GM23248 (cell line): ENCODE data around the gene DHDDS. TPM values are rescaled to one million over a fixed set of nuclear protein-coding genes. Genes with fewer than 3 reads are reported as not detected.

Experiments
- DNase-seq: peaks from one replicate; pipeline ENCODE4 v3.0.0-alpha.2; 2015
- H2AFZ ChIP-seq: fragments of 200-600 bp; sonication (generic); 2 replicates; pipeline ENCODE4 v1.6.1; 2016; ENCODE audit warnings: antibody characterized with exemption
- H3F3A ChIP-seq: fragments of 200-600 bp; sonication (generic); 2 replicates; pipeline ENCODE4 v1.6.1; 2016; ENCODE audit warnings: mild to moderate bottlenecking, antibody characterized with exemption, mixed run types; ENCODE audit not compliant: insufficient read depth
- H3K27ac ChIP-seq: fragments of 200-600 bp; sonication (generic); 2 replicates; pipeline ENCODE4 v1.5.1; 2016; ENCODE audit warnings: mild to moderate bottlenecking
- H3K27me3 ChIP-seq: fragments of 200-600 bp; sonication (generic); replicated peaks from 2 replicates; pipeline ENCODE4 v1.6.1; 2016; ENCODE audit warnings: mild to moderate bottlenecking; ENCODE audit not compliant: insufficient read depth
- H3K36me3 ChIP-seq: fragments of 200-600 bp; sonication (generic); 2 replicates; pipeline ENCODE4 v1.6.1; 2016; ENCODE audit warnings: low read depth, mild to moderate bottlenecking
- H3K4me1 ChIP-seq: fragments of 200-600 bp; sonication (generic); 2 replicates; pipeline ENCODE4 v1.6.1; 2016; ENCODE audit warnings: mild to moderate bottlenecking; ENCODE audit not compliant: insufficient read depth
- H3K4me2 ChIP-seq: fragments of 200-600 bp; sonication (generic); one replicate; pipeline ENCODE4 v1.6.1; 2016; ENCODE audit warnings: mild to moderate bottlenecking; ENCODE audit not compliant: unreplicated experiment
- H3K4me3 ChIP-seq: fragments of 200-600 bp; sonication (generic); 2 replicates; pipeline ENCODE4 v1.5.1; 2016; ENCODE audit warnings: mild to moderate bottlenecking
- H3K79me2 ChIP-seq: fragments of 200-600 bp; sonication (generic); 2 replicates; pipeline ENCODE4 v1.6.1; 2016; ENCODE audit warnings: mild to moderate bottlenecking; ENCODE audit not compliant: insufficient read depth
- H3K9ac ChIP-seq: fragments of 200-600 bp; sonication (generic); 2 replicates; pipeline ENCODE4 v1.6.1; 2016; ENCODE audit warnings: mild to moderate bottlenecking
- H3K9me2 ChIP-seq: fragments of 200-600 bp; sonication (generic); 2 replicates; pipeline ENCODE4 v1.6.1; 2016; ENCODE audit warnings: mixed run types, mild to moderate bottlenecking, moderate library complexity; ENCODE audit not compliant: insufficient read depth
- H3K9me3 ChIP-seq: fragments of 200-600 bp; sonication (generic); one replicate; pipeline ENCODE4 v1.6.1; 2017; ENCODE audit warnings: low read depth
- H4K20me1 ChIP-seq: fragments of 200-600 bp; sonication (generic); 2 replicates; pipeline ENCODE4 v1.6.0; 2016; ENCODE audit not compliant: insufficient read depth
- EZH2 ChIP-seq: fragments of 200-600 bp; sonication (generic); IDR thresholded peaks from 2 replicates; pipeline ENCODE4 v1.6.1; 2018; ENCODE audit warnings: antibody characterized with exemption, mild to moderate bottlenecking; ENCODE audit not compliant: insufficient read depth, poor library complexity, severe bottlenecking
- EZH2phosphoT487 ChIP-seq: fragments of 200-600 bp; sonication (generic); IDR thresholded peaks from 2 replicates; pipeline ENCODE4 v1.6.1; 2018; ENCODE audit warnings: antibody characterized with exemption, moderate library complexity, mild to moderate bottlenecking, low read depth; ENCODE audit not compliant: insufficient read depth
- WGBS, 2 experiments: methylation state at CpG; one replicate each; pipeline ENCODE4 v1.1.6; 2015 to 2017; ENCODE audit warnings: low lambda C conversion rate in 2 of 2, low coverage in 1 of 2; ENCODE audit errors: missing lambda C conversion rate in 2 of 2; 5-methylcytosine and 5-hydroxymethylcytosine counted together
- in situ Hi-C: fragments of 300-500 bp; cut with MboI; formaldehyde crosslinking; loops from 2 replicates; pipeline ENCODE4 v1.15.0; 2020
- polyA plus RNA-seq: library from polyadenylated mRNA; unstranded; fragments of >200 nt; fragmentation: Nextera tagmentation; extraction: Ambion mirVana; gene quantifications from 2 replicates; pipeline ENCODE4 v1.2.1, GENCODE V29; 2016
- total RNA-seq: library from RNA; depleted of rRNA; stranded (reverse); fragments of >200 nt; shearing (Covaris generic); gene quantifications from 2 replicates; pipeline ENCODE4 v1.2.3, GENCODE V29; 2014

Gene DHDDS
- total and polyA plus RNA-seq, 2 experiments from 2014 or later = 46.9 to 50.8 TPM

DNA sequence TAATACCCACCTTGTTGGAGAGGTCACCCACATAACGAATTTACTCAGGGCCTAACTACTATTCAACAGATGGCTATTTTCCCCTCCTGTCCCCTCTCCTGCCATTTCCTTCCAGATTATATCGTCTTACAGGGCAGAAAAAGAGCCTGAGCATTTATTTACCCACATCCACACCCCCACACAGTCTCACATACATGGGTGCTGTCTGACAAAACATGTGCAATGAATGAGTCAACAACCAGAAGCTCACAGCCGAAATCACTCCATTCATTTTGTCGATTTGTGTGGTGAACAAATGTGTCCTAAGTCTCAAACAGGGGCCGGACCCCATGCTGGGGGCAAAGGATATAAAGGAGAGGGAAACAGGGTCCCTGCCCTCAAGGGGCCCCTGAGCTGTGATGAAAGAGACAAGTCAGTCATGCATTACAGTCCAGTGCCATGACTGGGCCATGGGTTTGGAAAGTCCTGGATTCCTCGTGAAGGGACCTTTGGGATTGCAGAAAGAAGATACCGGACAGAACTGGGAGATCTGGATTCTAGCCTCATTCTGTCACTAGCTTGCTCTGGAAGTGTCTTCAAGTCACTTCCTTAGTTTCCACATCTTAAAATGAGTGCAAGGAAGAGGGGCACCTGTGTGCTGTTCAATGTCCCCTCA, 43.2 kb upstream of the DHDDS start:
- H3K9ac ChIP-seq = no peak overlapping the region
- no peaks in the 10 kb centered on the region for H3K9me3 ChIP-seq
- DNase-seq = peak; percentile 54
- no peaks in the 10 kb centered on the region for H4K20me1 ChIP-seq
- H3K9me2 ChIP-seq = no peaks in the 10 kb centered on the region
- H3K4me2 ChIP-seq = no peak overlapping the region
- no peaks in the 10 kb centered on the region for H3K27me3 ChIP-seq
- H3K4me3 ChIP-seq = no peak overlapping the region
- H2AFZ ChIP-seq = no peak overlapping the region
- peaks cover 11% of the 10 kb centered on the region for H3K4me1 ChIP-seq
- H3K27ac ChIP-seq = no peak overlapping the region
- no peaks in the 10 kb centered on the region for H3K36me3 ChIP-seq
- in situ Hi-C loops = no loop called here
- H3F3A ChIP-seq = no peaks in the 10 kb centered on the region
- WGBS, 2 experiments = 72 to 73% methylated on average over 7 of the region's 7 CpGs
- H3K79me2 ChIP-seq = no peaks in the 10 kb centered on the region
- TF ChIP-seq EZH2 = no peak
- no peak for TF ChIP-seq EZH2phosphoT487

DNA sequence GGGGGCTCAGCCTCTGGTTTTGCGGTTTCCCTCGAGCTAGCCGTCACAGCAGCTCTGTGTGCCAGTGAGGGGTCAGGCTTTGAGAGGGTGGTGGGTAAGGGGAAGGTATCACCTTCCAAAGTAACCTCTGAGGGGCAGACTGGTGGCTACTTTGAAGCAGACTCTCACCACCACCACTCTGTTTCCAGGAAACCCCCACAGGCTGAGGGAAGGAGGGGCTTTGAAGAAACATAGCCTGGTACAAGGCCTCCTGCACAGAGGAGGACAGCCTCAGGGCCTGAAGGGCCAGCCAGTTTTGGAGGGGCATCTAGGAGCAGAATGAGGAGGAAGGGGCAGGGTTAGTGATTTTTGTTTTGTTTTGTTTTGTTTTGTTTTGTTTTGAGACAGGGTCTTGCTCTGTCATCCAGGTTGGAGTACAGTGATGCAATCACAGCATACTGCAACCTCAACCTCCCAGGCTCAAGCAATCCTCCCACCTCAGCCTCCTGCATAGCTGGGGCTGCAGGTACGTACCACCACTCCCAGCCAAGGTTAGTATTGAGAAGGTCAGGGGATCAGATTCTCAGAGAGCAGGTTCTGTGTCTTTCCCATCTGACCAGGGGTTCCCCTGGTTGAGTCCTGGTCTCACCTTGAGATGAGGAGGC, 42.4 kb upstream of the DHDDS start:
- no peak overlapping the region for H3K4me2 ChIP-seq
- no peaks in the 10 kb centered on the region for H3K36me3 ChIP-seq
- peaks cover 11% of the 10 kb centered on the region for H3K4me1 ChIP-seq
- no peak overlapping the region for H3K9ac ChIP-seq
- H3K27me3 ChIP-seq = no peaks in the 10 kb centered on the region
- no peaks in the 10 kb centered on the region for H3K9me2 ChIP-seq
- no peak overlapping the region for H2AFZ ChIP-seq
- TF ChIP-seq EZH2 (no peak), EZH2phosphoT487 (no peak)
- no peaks in the 10 kb centered on the region for H3K9me3 ChIP-seq
- no peaks in the 10 kb centered on the region for H3F3A ChIP-seq
- H4K20me1 ChIP-seq = no peaks in the 10 kb centered on the region
- no peaks in the 10 kb centered on the region for H3K79me2 ChIP-seq
- H3K4me3 ChIP-seq = no peak overlapping the region
- WGBS, 2 experiments = 70 to 87% methylated on average over 4 of the region's 4 CpGs
- DNase-seq = no peak
- in situ Hi-C loops = no loop called here
- no peak overlapping the region for H3K27ac ChIP-seq

- 16% methylated on average over 3 of the region's 3 CpGs for WGBS, 2 experiments
- in situ Hi-C loops = no loop called here
- no peak overlapping the region for H3K9ac ChIP-seq
Observed at GRCh38 chr1:26391450-26391849, 40.7 kb upstream of the DHDDS start.

DNA sequence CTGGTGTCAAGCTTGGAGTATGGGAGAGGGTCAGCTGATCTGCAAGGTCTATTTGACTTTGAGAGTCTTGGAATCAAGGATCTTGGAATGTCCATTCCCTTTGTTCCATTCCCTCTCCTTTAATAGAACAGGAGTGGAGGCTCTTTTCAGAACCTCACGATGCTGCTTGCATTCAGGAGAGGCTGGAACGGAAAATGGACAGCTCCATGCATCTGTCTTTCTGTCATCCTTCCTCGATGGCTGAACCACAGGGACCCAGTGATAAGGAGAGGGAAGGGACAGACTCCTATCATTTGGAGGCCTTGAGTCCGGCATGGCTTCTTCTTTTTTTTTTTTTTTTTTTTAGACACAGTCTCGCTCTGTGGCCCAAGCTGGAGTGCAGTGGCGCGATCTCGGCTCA, 36.4 kb upstream of the DHDDS start:
- WGBS, 2 experiments = 61 to 75% methylated on average over 4 to 8 of the region's 8 CpGs
- no peaks in the 10 kb centered on the region for H3K27me3 ChIP-seq
- in situ Hi-C loops = no loop called here

More at GRCh38 chr1:26391450-26391849, 40.7 kb upstream of the DHDDS start:
- Histone ChIP-seq H3K27ac (no peak overlapping the region), H3K4me2 (no peak overlapping the region), H3K9me2 (no peaks in the 10 kb centered on the region), H3F3A (no peaks in the 10 kb centered on the region), H2AFZ (no peak overlapping the region), H3K9me3 (no peaks in the 10 kb centered on the region), H3K4me1 (no peaks in the 10 kb centered on the region), H3K27me3 (no peaks in the 10 kb centered on the region), H3K79me2 (no peaks in the 10 kb centered on the region), H4K20me1 (no peaks in the 10 kb centered on the region), H3K36me3 (no peaks in the 10 kb centered on the region), H3K4me3 (no peak overlapping the region)
- no peak for TF ChIP-seq EZH2
- DNase-seq = peak; percentile 72

More for the DNA sequence above, 36.4 kb upstream of the DHDDS start:
- H3K9me2 ChIP-seq = no peaks in the 10 kb centered on the region
- no peak for DNase-seq
- no peaks in the 10 kb centered on the region for H4K20me1 ChIP-seq
- H2AFZ ChIP-seq = no peak overlapping the region
- no peaks in the 10 kb centered on the region for H3K4me1 ChIP-seq
- H3K4me2 ChIP-seq = no peak overlapping the region
- H3F3A ChIP-seq = no peaks in the 10 kb centered on the region
- H3K27ac ChIP-seq = no peak overlapping the region
- H3K9me3 ChIP-seq = no peaks in the 10 kb centered on the region
- TF ChIP-seq EZH2phosphoT487 (no peak), EZH2 (no peak)
- H3K9ac ChIP-seq = no peak overlapping the region
- no peaks in the 10 kb centered on the region for H3K79me2 ChIP-seq
- H3K4me3 ChIP-seq = no peak overlapping the region
- H3K36me3 ChIP-seq = no peaks in the 10 kb centered on the region
